ENCODE data around the gene TINAGL1. TPM values are rescaled to one million over a fixed set of nuclear protein-coding genes. Genes with fewer than 3 reads are reported as not detected.
A peak's percentile ranks its signal among the peaks of the same experiment; 100 is the strongest.
"Not testable (repeated sequence)": the region's sequence is repeated elsewhere in the genome, so short reads cannot be mapped to it uniquely, and the experiment has no call there.

Gene TINAGL1
- total RNA-seq, 1 donor from 2014 or later, result not detected

GRCh38 chr1:31581821-31582810 lies 5.8 kb downstream of the TINAGL1 start:
- no peak for DNase-seq (ENCODE audit: low spot score)
- H3K4me3 Mint-ChIP-seq (ENCODE audit: low read depth), result no peak overlapping the region
- intact Hi-C loops (cut with micrococcal nuclease), result no loop called here
- no peak overlapping the region for H3K27ac Mint-ChIP-seq
- no peaks in the 10 kb centered on the region for H3K4me1 Mint-ChIP-seq (ENCODE audit: low read depth)
- peaks cover 2% of the 10 kb centered on the region for H3K27me3 Mint-ChIP-seq (ENCODE audit: low read depth)
- H3K9me3 Mint-ChIP-seq, result no peaks in the 10 kb centered on the region
- no peaks in the 10 kb centered on the region for H3K36me3 Mint-ChIP-seq (ENCODE audit: low read depth)

DNA sequence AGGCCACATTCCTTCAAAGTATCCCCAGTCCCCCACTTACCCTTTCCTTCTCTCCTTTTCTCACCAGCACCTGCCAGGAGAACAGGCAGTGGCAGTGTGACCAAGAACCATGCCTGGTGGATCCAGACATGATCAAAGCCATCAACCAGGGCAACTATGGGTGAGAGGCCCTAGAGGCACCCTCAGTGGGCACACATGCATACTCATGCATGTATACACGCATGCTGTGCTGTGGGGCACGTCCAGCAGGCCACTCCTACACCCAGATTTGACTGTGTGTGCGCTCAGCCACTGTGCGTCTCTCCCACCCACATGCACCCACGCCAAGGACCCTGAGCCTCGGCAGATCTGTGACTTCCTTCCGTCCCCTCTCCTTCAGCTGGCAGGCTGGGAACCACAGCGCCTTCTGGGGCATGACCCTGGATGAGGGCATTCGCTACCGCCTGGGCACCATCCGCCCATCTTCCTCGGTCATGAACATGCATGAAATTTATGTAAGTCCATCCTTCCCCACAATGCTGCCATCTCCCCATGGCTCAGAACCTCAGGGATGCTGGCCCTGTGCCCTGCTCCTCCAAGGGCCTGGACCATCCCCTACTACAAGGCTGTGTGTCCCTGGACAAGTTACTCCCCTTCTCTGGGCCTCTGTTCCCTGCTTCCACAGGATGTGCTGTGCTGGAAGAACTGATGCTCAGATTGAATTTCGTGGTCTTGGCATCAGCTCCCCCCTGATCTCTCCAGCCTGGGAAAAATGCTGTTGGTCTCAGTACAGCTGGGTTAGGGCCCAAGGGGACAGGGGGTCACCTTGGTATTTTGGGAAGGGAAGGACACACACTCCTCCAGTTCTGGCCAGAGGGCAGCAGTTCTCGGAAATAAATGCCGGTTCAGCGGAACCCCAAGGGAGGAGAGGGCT lies 7.0 kb downstream of the TINAGL1 start:
- no peaks in the 10 kb centered on the region for H3K36me3 Mint-ChIP-seq (ENCODE audit: low read depth)
- no peaks in the 10 kb centered on the region for H3K9me3 Mint-ChIP-seq
- intact Hi-C loops (cut with micrococcal nuclease), result no loop called here
- no peak overlapping the region for H3K27ac Mint-ChIP-seq
- no peaks in the 10 kb centered on the region for H3K4me1 Mint-ChIP-seq (ENCODE audit: low read depth)
- DNase-seq (ENCODE audit: low spot score), result no peak
- no peak overlapping the region for H3K4me3 Mint-ChIP-seq (ENCODE audit: low read depth)
- peaks cover 3% of the 10 kb centered on the region for H3K27me3 Mint-ChIP-seq (ENCODE audit: low read depth)

DNA sequence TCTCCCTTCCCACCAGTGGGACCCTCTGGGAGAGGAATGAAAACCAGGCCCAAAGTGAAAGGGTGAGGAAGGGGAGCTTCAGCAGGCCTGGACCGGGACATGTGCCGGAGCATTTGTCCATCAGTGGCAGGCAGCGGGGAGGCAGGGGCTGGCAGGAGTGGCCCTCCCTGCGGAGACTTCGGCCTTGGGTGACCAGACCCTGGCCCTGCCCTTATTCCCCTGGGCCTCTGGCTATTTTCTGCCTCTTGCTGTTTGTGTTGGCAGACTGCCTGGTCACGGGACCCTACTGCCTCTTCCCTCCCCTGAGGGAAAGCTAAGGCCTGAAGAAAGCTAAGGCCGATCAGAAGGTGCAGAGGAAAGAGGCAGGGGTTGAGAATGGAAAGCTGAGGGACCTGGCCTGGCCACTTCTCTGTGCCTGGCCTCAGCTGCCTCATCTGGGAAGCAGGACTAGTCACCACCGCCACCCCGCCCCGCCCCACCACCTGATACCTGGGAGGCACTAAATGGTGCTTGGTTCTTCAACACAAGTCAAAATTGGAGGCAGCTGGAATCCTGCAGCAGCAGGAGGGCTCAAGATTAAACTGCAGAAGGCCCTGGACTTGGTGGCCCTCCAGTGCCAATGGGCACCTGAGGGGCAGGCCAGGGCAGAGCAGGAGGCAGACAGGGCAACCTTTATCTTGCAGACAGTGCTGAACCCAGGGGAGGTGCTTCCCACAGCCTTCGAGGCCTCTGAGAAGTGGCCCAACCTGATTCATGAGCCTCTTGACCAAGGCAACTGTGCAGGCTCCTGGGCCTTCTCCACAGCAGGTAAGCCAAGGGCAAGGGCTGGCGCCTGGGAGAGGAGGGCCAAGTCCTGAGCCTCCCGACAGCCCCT lies 7.9 kb downstream of the TINAGL1 start:
- no peak overlapping the region for H3K4me3 Mint-ChIP-seq (ENCODE audit: low read depth)
- no peaks in the 10 kb centered on the region for H3K4me1 Mint-ChIP-seq (ENCODE audit: low read depth)
- no peak for DNase-seq (ENCODE audit: low spot score)
- H3K27me3 Mint-ChIP-seq (ENCODE audit: low read depth), result peaks cover 6% of the 10 kb centered on the region
- H3K36me3 Mint-ChIP-seq (ENCODE audit: low read depth), result no peaks in the 10 kb centered on the region
- intact Hi-C loops (cut with micrococcal nuclease), result no loop called here
- H3K9me3 Mint-ChIP-seq, result no peaks in the 10 kb centered on the region
- no peak overlapping the region for H3K27ac Mint-ChIP-seq

GRCh38 chr1:31584869-31585735 lies 8.8 kb downstream of the TINAGL1 start:
- H3K9me3 Mint-ChIP-seq, result no peaks in the 10 kb centered on the region
- no peaks in the 10 kb centered on the region for H3K4me1 Mint-ChIP-seq (ENCODE audit: low read depth)
- intact Hi-C loops (cut with micrococcal nuclease), result no loop called here
- H3K4me3 Mint-ChIP-seq (ENCODE audit: low read depth), result no peak overlapping the region
- peaks cover 9% of the 10 kb centered on the region for H3K27me3 Mint-ChIP-seq (ENCODE audit: low read depth)
- no peak overlapping the region for H3K27ac Mint-ChIP-seq
- no peaks in the 10 kb centered on the region for H3K36me3 Mint-ChIP-seq (ENCODE audit: low read depth)
- DNase-seq (ENCODE audit: low spot score), result no peak

DNA sequence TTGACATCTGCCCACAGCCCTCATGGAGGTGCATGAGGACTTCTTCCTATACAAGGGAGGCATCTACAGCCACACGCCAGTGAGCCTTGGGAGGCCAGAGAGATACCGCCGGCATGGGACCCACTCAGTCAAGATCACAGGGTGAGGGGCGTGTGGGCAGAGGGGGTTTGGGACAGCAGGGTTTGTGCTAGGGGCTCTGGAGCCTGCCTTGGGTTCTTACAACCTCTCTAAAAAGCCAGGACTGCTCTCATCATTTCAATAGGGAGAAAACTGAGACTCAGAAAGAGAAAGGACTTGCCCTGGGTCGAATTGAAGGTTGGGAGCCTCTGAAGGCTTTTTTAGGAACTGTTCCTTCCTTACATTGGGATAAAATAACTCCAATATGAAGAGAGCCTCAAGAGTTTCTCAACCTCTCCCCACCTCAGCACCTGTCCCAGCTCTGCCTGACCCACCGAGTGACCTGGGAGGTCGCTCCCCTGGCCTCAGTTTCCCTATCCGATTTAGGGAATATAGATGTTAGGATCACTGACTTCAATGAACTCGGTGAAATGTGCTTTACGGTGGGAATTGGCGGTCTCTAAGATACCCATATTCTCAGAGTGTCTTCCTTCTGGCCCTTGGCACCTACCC lies 9.5 kb downstream of the TINAGL1 start:
- Mint-ChIP-seq H3K27me3 (ENCODE audit: low read depth) (peaks cover 9% of the 10 kb centered on the region), H3K4me1 (ENCODE audit: low read depth) (no peaks in the 10 kb centered on the region), H3K27ac (no peak overlapping the region), H3K9me3 (no peaks in the 10 kb centered on the region), H3K36me3 (ENCODE audit: low read depth) (no peaks in the 10 kb centered on the region), H3K4me3 (ENCODE audit: low read depth) (no peak overlapping the region)
- no peak for DNase-seq (ENCODE audit: low spot score)
- intact Hi-C loops (cut with micrococcal nuclease), result no loop called here

GRCh38 chr1:31586376-31587327 lies 10.3 kb downstream of the TINAGL1 start:
- H3K9me3 Mint-ChIP-seq, result no peaks in the 10 kb centered on the region
- no peaks in the 10 kb centered on the region for H3K36me3 Mint-ChIP-seq (ENCODE audit: low read depth)
- H3K27ac Mint-ChIP-seq, result no peak overlapping the region
- no peaks in the 10 kb centered on the region for H3K4me1 Mint-ChIP-seq (ENCODE audit: low read depth)
- intact Hi-C loops (cut with micrococcal nuclease), result no loop called here
- peaks cover 16% of the 10 kb centered on the region for H3K27me3 Mint-ChIP-seq (ENCODE audit: low read depth)
- no peak overlapping the region for H3K4me3 Mint-ChIP-seq (ENCODE audit: low read depth)
- DNase-seq (ENCODE audit: low spot score), result no peak

GRCh38 chr1:31587328-31587699 lies 11.0 kb downstream of the TINAGL1 start:
- H3K4me1 Mint-ChIP-seq (ENCODE audit: low read depth); H3K4me3 Mint-ChIP-seq (ENCODE audit: low read depth); H3K9me3 Mint-ChIP-seq; DNase-seq (ENCODE audit: low spot score); intact Hi-C loops (cut with micrococcal nuclease); H3K36me3 Mint-ChIP-seq (ENCODE audit: low read depth); H3K27ac Mint-ChIP-seq: not testable (repeated sequence)
- H3K27me3 Mint-ChIP-seq (ENCODE audit: low read depth), result peaks cover 22% of the 10 kb centered on the region

- intact Hi-C loops (cut with micrococcal nuclease), result no loop called here
- Mint-ChIP-seq H3K4me3 (ENCODE audit: low read depth) (no peak overlapping the region), H3K9me3 (no peaks in the 10 kb centered on the region), H3K36me3 (ENCODE audit: low read depth) (no peaks in the 10 kb centered on the region), H3K27me3 (ENCODE audit: low read depth) (peaks cover 22% of the 10 kb centered on the region), H3K4me1 (ENCODE audit: low read depth) (no peaks in the 10 kb centered on the region), H3K27ac (no peak overlapping the region)
- DNase-seq (ENCODE audit: low spot score), result peak; percentile 40
These were observed 11.6 kb downstream of the TINAGL1 start for GRCh38 chr1:31587720-31588423.

- intact Hi-C loops (cut with micrococcal nuclease), result no loop called here
- Mint-ChIP-seq H3K4me1 (ENCODE audit: low read depth) (no peaks in the 10 kb centered on the region), H3K9me3 (no peaks in the 10 kb centered on the region), H3K27ac (no peak overlapping the region), H3K36me3 (ENCODE audit: low read depth) (no peaks in the 10 kb centered on the region), H3K4me3 (ENCODE audit: low read depth) (no peak overlapping the region), H3K27me3 (ENCODE audit: low read depth) (peaks cover 22% of the 10 kb centered on the region)
- no peak for DNase-seq (ENCODE audit: low spot score)
These were observed 12.6 kb downstream of the TINAGL1 start for GRCh38 chr1:31588751-31589515.
